Caco-2 (cell line): ENCODE measurements around the gene TPD52L1. TPM values are rescaled to one million over a fixed set of nuclear protein-coding genes. Genes with fewer than 3 reads are reported as not detected.
A peak's percentile ranks its signal among the peaks of the same experiment; 100 is the strongest.

Source experiments
- BruUV-seq: library from RNA; stranded (reverse); fragments of 400-500 nt; replicated peaks from 2 replicates; lab custom pipeline; 2021; lab: Mats Ljungman, UMichigan
- CTCF ChIA-PET: fragments of 300-600 bp; sonication (Branson Sonifier 250); formaldehyde crosslinking; loops from one replicate; lab custom pipeline; 2022; ENCODE audit warnings: antibody characterized with exemption; lab: Charles Lee
- POLR2A ChIA-PET: fragments of 300-600 bp; sonication (Branson Sonifier 250); formaldehyde crosslinking; loops from one replicate; lab custom pipeline; 2022; ENCODE audit warnings: antibody characterized with exemption; lab: Charles Lee
- DNase-seq, 2 experiments: peaks; one replicate each; pipeline versions ENCODE4 v3.0.0 to v3.0.0-alpha.2; 2020 to 2022
- H3K27me3 ChIP-seq: replicated peaks from 2 replicates; pipeline ENCODE4 v1.6.0; 2011; ENCODE audit warnings: low read length; ENCODE audit not compliant: control insufficient read depth, insufficient read depth
- H3K36me3 ChIP-seq: 2 replicates; pipeline ENCODE4 v1.5.1; 2011; ENCODE audit warnings: low read length; ENCODE audit not compliant: control insufficient read depth, insufficient read depth
- H3K4me1 ChIP-seq: fragments of 250-450 bp; sonication (Bioruptor Pico); 2 replicates; pipeline ENCODE4 v1.5.1; 2020; ENCODE audit warnings: mild to moderate bottlenecking
- H3K4me3 ChIP-seq: 2 replicates; pipeline ENCODE4 v1.5.1; 2011; ENCODE audit warnings: low read depth, mild to moderate bottlenecking, control low read depth, low read length
- H3K9me3 ChIP-seq: fragments of 250-450 bp; sonication (Bioruptor Pico); 2 replicates; pipeline ENCODE4 v1.5.1; 2020; ENCODE audit warnings: mild to moderate bottlenecking, moderate library complexity
- H3K27ac Mint-ChIP-seq: one replicate; pipeline ENCODE4 v1.8.0; 2022; ENCODE audit warnings: mixed read lengths; ENCODE audit not compliant: unreplicated experiment
- H3K27me3 Mint-ChIP-seq: one replicate; pipeline ENCODE4 v1.8.0; 2022; ENCODE audit warnings: mixed read lengths; ENCODE audit not compliant: insufficient read depth, unreplicated experiment
- H3K36me3 Mint-ChIP-seq: one replicate; pipeline ENCODE4 v1.8.0; 2022; ENCODE audit warnings: mild to moderate bottlenecking, mixed read lengths; ENCODE audit not compliant: insufficient read depth, unreplicated experiment
- H3K4me1 Mint-ChIP-seq: one replicate; pipeline ENCODE4 v1.8.0; 2022; ENCODE audit warnings: low read depth, mixed read lengths; ENCODE audit not compliant: unreplicated experiment
- H3K4me3 Mint-ChIP-seq: one replicate; pipeline ENCODE4 v1.8.0; 2022; ENCODE audit warnings: mild to moderate bottlenecking, moderate library complexity, mixed read lengths; ENCODE audit not compliant: unreplicated experiment
- H3K9me3 Mint-ChIP-seq: one replicate; pipeline ENCODE4 v1.8.0; 2022; ENCODE audit warnings: mixed read lengths; ENCODE audit not compliant: unreplicated experiment
- intact Hi-C: fragments of 100-400 bp; cut with micrococcal nuclease; formaldehyde crosslinking; loops from one replicate; pipeline ENCODE4 v1.10.0; 2022; ENCODE audit not compliant: unreplicated experiment
- total RNA-seq: library from RNA; stranded (reverse); gene quantifications from 2 replicates; pipeline ENCODE4 v1.2.3, GENCODE V29; 2022
- TF ChIP-seq, protein P1 (sequence below), 2 experiments: fragments of 200-600 bp in 1 of 2; IDR thresholded peaks; 1 replicate in 1 of 2; 2 replicates in 1 of 2; pipeline versions ENCODE4 v1.5.1 to v1.8.0; 2011 to 2022; ENCODE audit warnings: antibody characterized with exemption in 1 of 2, control low read depth in 1 of 2, inconsistent platforms in 1 of 2, low read depth in 1 of 2, low read length in 1 of 2, mild to moderate bottlenecking in 1 of 2, moderate library complexity in 1 of 2; ENCODE audit not compliant: insufficient read depth in 1 of 2, severe bottlenecking in 1 of 2, unreplicated experiment in 1 of 2

The TPD52L1 gene
- total RNA-seq, 1 experiment from 2014 or later: 83.9 TPM

DNA sequence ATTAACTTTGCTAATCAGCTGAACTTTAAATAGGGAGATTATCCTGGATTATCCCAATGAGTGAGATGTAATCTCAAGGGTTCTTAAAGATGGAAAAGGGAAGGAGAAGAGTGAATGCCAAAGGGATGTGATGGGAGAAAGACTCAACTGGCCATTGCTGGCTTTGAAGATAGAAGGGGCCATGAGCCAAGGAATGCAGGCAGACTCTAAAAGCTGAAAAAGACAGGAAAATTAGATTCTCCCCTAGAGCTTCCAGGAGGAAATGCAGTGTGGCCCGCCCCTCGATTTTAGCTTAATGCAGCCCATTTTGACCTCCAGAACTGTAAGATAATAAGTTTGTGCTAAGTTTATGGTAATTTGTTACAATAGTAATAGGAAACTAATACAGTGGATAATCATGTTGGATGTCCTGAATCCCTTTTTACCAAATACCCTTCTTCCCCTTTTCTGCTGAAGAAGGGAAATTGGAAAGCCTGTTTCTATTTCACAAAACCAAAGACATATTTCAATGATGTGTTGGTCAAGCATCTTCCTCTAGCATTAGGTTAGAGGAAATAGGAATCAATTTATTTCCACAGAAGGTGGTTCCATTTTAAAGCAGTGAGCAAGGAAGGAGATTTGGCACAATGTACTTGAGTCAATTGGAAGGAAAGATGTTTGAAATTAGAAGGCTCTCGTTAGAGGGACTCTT, 151.5 kb downstream of the TPD52L1 start:
- TF ChIP-seq, protein P1, sequence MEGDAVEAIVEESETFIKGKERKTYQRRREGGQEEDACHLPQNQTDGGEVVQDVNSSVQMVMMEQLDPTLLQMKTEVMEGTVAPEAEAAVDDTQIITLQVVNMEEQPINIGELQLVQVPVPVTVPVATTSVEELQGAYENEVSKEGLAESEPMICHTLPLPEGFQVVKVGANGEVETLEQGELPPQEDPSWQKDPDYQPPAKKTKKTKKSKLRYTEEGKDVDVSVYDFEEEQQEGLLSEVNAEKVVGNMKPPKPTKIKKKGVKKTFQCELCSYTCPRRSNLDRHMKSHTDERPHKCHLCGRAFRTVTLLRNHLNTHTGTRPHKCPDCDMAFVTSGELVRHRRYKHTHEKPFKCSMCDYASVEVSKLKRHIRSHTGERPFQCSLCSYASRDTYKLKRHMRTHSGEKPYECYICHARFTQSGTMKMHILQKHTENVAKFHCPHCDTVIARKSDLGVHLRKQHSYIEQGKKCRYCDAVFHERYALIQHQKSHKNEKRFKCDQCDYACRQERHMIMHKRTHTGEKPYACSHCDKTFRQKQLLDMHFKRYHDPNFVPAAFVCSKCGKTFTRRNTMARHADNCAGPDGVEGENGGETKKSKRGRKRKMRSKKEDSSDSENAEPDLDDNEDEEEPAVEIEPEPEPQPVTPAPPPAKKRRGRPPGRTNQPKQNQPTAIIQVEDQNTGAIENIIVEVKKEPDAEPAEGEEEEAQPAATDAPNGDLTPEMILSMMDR (IDR thresholded peaks at IDR 0.05; ENCODE audit: insufficient read depth in 1 of 2, low read depth in 1 of 2, low read length in 1 of 2, severe bottlenecking in 1 of 2, unreplicated experiment in 1 of 2): no peak
- Histone ChIP-seq H3K9me3 (no peaks in the 10 kb centered on the region), H3K4me1 (peaks cover 27% of the 10 kb centered on the region), H3K27me3 (no peaks in the 10 kb centered on the region), H3K4me3 (no peak overlapping the region), H3K36me3 (no peaks in the 10 kb centered on the region)
- H3K4me1 Mint-ChIP-seq: peaks cover 31% of the 10 kb centered on the region
- no peak overlapping the region for H3K4me3 Mint-ChIP-seq
- H3K27ac Mint-ChIP-seq: no peak overlapping the region
- no peaks in the 10 kb centered on the region for H3K27me3 Mint-ChIP-seq
- BruUV-seq: no TSS peak
- POLR2A ChIA-PET: no interaction called here
- H3K9me3 Mint-ChIP-seq: peaks cover 14% of the 10 kb centered on the region
- CTCF ChIA-PET: no interaction called here
- intact Hi-C loops: loop anchor here (5.0 kb wide), 1 partner anchor 83 kb away; no protein-coding TSS in a partner anchor
- peaks cover 3% of the 10 kb centered on the region for H3K36me3 Mint-ChIP-seq
- no peak for DNase-seq

DNA sequence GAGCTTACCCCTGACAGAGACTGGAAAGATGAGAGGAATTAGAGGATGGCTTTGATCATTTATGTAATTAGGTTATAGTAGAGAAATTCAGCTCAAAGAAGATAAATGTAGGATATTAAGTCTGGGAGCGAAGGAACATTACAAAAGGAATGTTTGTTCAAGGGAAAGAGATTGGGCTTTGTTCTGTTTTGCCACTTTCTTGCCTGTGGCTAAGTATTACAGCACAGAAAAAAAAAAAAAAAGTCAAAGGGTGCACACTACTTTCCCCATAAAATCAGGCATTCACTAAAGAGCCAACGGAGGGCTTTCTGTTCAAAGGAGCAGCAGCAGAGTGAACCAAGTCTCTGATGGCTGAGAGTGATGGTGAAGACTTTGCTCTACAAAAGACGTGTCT, 153.2 kb downstream of the TPD52L1 start:
- TF ChIP-seq, protein P1 (IDR thresholded peaks at IDR 0.05; ENCODE audit: insufficient read depth in 1 of 2, low read depth in 1 of 2, low read length in 1 of 2, severe bottlenecking in 1 of 2, unreplicated experiment in 1 of 2): no peak
- peaks cover 31% of the 10 kb centered on the region for H3K4me1 ChIP-seq
- POLR2A ChIA-PET: no interaction called here
- intact Hi-C loops: loop anchor here (1.0 to 5.0 kb wide), 2 partner anchors 84 to 114 kb away; no protein-coding TSS in a partner anchor
- Mint-ChIP-seq H3K36me3 (no peaks in the 10 kb centered on the region), H3K9me3 (peaks cover 14% of the 10 kb centered on the region), H3K27ac (peak overlapping the region; percentile 37), H3K27me3 (no peaks in the 10 kb centered on the region), H3K4me3 (no peak overlapping the region), H3K4me1 (peaks cover 24% of the 10 kb centered on the region)
- no peaks in the 10 kb centered on the region for H3K36me3 ChIP-seq
- DNase-seq: no peak
- no peak overlapping the region for H3K4me3 ChIP-seq
- H3K9me3 ChIP-seq: no peaks in the 10 kb centered on the region
- no peaks in the 10 kb centered on the region for H3K27me3 ChIP-seq
- no TSS peak for BruUV-seq
- CTCF ChIA-PET: interaction anchor here (0.9 kb wide), 1 partner anchor 448 kb away, joined by 3 read pairs; no protein-coding TSS in a partner anchor

DNA sequence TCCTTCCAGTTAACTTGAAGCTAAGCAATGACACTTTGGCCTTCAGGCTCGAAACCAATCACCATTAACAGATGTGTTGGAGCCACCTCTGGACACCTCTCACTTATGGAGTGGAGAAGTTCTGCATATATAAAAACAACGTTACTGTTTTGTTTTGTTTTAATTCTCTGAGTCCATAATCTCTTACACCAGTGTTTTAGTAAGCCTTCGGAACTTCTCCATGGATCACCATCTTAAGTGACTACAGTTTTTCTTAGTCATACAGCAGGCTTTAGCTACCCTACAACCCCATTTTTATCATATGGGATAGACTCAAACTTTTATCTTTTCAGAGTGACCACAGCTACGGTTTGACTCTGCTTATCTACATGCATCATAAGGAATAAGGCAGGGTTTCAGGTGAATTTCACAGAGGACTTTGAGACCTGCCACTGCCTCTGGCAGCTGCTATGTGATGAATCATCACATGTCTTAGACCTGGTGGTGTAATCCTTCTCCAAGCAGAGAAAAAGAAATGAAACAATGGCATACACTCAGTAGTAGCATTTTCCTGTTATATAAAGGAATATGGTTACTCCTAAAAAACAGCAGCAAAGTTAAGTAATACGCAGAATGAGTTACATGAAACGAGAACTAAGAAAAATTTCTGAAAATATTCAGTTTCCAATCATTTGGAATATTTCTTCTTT, 153.7 kb downstream of the TPD52L1 start:
- no TSS peak for BruUV-seq
- no peaks in the 10 kb centered on the region for H3K27me3 ChIP-seq
- peaks cover 24% of the 10 kb centered on the region for H3K4me1 Mint-ChIP-seq
- POLR2A ChIA-PET: no interaction called here
- H3K27ac Mint-ChIP-seq: peak overlapping the region; percentile 37
- CTCF ChIA-PET: interaction anchor here (0.7 to 0.9 kb wide), 2 partner anchors 446 to 447 kb away, joined by 3 read pairs; no protein-coding TSS in a partner anchor
- peaks cover 31% of the 10 kb centered on the region for H3K4me1 ChIP-seq
- H3K36me3 ChIP-seq: no peaks in the 10 kb centered on the region
- H3K27me3 Mint-ChIP-seq: no peaks in the 10 kb centered on the region
- H3K36me3 Mint-ChIP-seq: no peaks in the 10 kb centered on the region
- TF ChIP-seq, protein P1 (IDR thresholded peaks at IDR 0.05; ENCODE audit: insufficient read depth in 1 of 2, low read depth in 1 of 2, low read length in 1 of 2, severe bottlenecking in 1 of 2, unreplicated experiment in 1 of 2): no peak
- peak overlapping the region; percentile 28 for H3K4me3 Mint-ChIP-seq
- H3K4me3 ChIP-seq: no peak overlapping the region
- H3K9me3 ChIP-seq: no peaks in the 10 kb centered on the region
- peaks cover 14% of the 10 kb centered on the region for H3K9me3 Mint-ChIP-seq
- peak; percentile 61 to 69 for DNase-seq
- intact Hi-C loops: loop anchor here (1.0 to 5.0 kb wide), 2 partner anchors 85 to 115 kb away; no protein-coding TSS in a partner anchor
